Smooth muscle cell (in vitro differentiated cells): ENCODE measurements around the gene TBC1D2B. TPM values are rescaled to one million over a fixed set of nuclear protein-coding genes. Genes with fewer than 3 reads are reported as not detected.

Source experiments
- DNase-seq: peaks from one replicate; lab custom pipeline; 2025; ENCODE audit not compliant: unreplicated experiment; lab: John Stamatoyannopoulos, UW
- H2AFZ ChIP-seq: fragments of 200-600 bp; sonication (generic); 2 replicates; pipeline ENCODE4 v1.6.0; 2016; ENCODE audit warnings: antibody characterized with exemption, low read depth, mild to moderate bottlenecking
- H3F3A ChIP-seq: fragments of 200-600 bp; sonication (generic); 2 replicates; pipeline ENCODE4 v1.6.0; 2017; ENCODE audit warnings: antibody characterized with exemption, low read depth
- H3K27ac ChIP-seq: fragments of 200-600 bp; sonication (generic); 2 replicates; pipeline ENCODE4 v1.5.1; 2016; ENCODE audit warnings: low read depth, mild to moderate bottlenecking
- H3K27me3 ChIP-seq: fragments of 200-600 bp; sonication (generic); 2 replicates; pipeline ENCODE4 v1.6.1; 2016; ENCODE audit warnings: low read depth, mild to moderate bottlenecking
- H3K36me3 ChIP-seq: fragments of 200-600 bp; sonication (generic); 2 replicates; pipeline ENCODE4 v1.5.1; 2016; ENCODE audit warnings: low read depth
- H3K4me1 ChIP-seq: fragments of 200-600 bp; sonication (generic); 2 replicates; pipeline ENCODE4 v1.5.1; 2016; ENCODE audit warnings: low read depth
- H3K4me2 ChIP-seq: fragments of 200-600 bp; sonication (generic); 2 replicates; pipeline ENCODE4 v1.6.0; 2016; ENCODE audit warnings: mild to moderate bottlenecking
- H3K4me3 ChIP-seq: fragments of 200-600 bp; sonication (generic); 2 replicates; pipeline ENCODE4 v1.5.1; 2016; ENCODE audit warnings: mild to moderate bottlenecking
- H3K79me2 ChIP-seq: fragments of 200-600 bp; sonication (generic); 2 replicates; pipeline ENCODE4 v1.6.0; 2016; ENCODE audit warnings: low read depth, mild to moderate bottlenecking
- H3K9ac ChIP-seq: fragments of 200-600 bp; sonication (generic); 2 replicates; pipeline ENCODE4 v1.6.0; 2016; ENCODE audit warnings: low read depth
- H3K9me3 ChIP-seq: fragments of 200-600 bp; sonication (generic); replicated peaks from 2 replicates; pipeline ENCODE4 v1.5.1; 2016; ENCODE audit warnings: low read depth
- H4K20me1 ChIP-seq: fragments of 200-600 bp; sonication (generic); 2 replicates; pipeline ENCODE4 v1.6.0; 2016; ENCODE audit warnings: low read depth
- CTCF ChIP-seq: fragments of 200-600 bp; sonication (generic); IDR thresholded peaks from 2 replicates; pipeline ENCODE4 v1.5.1; 2017; ENCODE audit warnings: borderline replicate concordance, mild to moderate bottlenecking, antibody characterized with exemption; ENCODE audit not compliant: insufficient read depth, poor library complexity, severe bottlenecking
- WGBS: methylation state at CpG from one replicate; pipeline ENCODE4 v1.1.7; 2016; ENCODE audit warnings: low lambda C conversion rate; 5-methylcytosine and 5-hydroxymethylcytosine counted together
- polyA plus RNA-seq: library from polyadenylated mRNA; unstranded; fragments of >200 nt; fragmentation: Nextera tagmentation; extraction: Ambion mirVana; gene quantifications from 2 replicates; pipeline ENCODE4 v1.2.1, GENCODE V29; 2016
- total RNA-seq: library from RNA; depleted of rRNA; stranded (reverse); fragments of >200 nt; gene quantifications from 2 replicates; pipeline ENCODE4 v1.2.3, GENCODE V29; 2014

TBC1D2B gene
- total and polyA plus RNA-seq, 2 experiments from 2014 or later: 14.2 to 19.4 TPM

DNA sequence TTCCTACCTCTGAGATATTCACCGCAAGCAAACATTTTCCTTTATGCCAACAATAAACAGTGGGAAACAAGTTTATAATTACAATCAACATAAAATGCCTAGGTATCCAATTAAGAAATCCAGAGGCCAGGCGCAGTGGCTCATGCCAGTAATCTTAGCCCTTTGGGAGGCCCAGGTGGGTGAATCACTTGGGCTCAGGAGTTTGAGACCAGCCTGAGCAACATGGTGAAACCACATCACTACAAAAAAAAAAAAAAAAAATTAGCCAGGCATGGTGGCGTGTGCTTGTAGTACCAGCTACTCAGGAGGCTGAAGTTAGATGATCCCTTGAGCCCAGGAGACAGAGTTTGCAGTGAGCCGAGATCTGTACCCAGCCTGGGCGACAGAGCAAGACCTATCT is 17.3 kb downstream of the TBC1D2B start:
- no peak overlapping the region for H3K9ac ChIP-seq
- H3K9me3 ChIP-seq: no peaks in the 10 kb centered on the region
- H3F3A ChIP-seq: peaks cover 13% of the 10 kb centered on the region
- H3K27ac ChIP-seq: no peak overlapping the region
- H3K4me2 ChIP-seq: no peak overlapping the region
- no peaks in the 10 kb centered on the region for H3K36me3 ChIP-seq
- peaks cover 98% of the 10 kb centered on the region for H4K20me1 ChIP-seq
- no peak for TF ChIP-seq CTCF
- H3K4me3 ChIP-seq: no peak overlapping the region
- H3K27me3 ChIP-seq: no peaks in the 10 kb centered on the region
- DNase-seq: no peak
- WGBS: 94% methylated on average over 5 of the region's 5 CpGs
- peaks cover 18% of the 10 kb centered on the region for H3K4me1 ChIP-seq
- peaks cover 82% of the 10 kb centered on the region for H3K79me2 ChIP-seq
- no peak overlapping the region for H2AFZ ChIP-seq

- no peaks in the 10 kb centered on the region for H3K9me3 ChIP-seq
- H3K4me3 ChIP-seq: no peak overlapping the region
- H3K4me1 ChIP-seq: peaks cover 11% of the 10 kb centered on the region
- no peak for TF ChIP-seq CTCF
- H3K27ac ChIP-seq: no peak overlapping the region
- WGBS: 87% methylated on average over 3 of the region's 3 CpGs
- H4K20me1 ChIP-seq: peaks cover 98% of the 10 kb centered on the region
- no peaks in the 10 kb centered on the region for H3K36me3 ChIP-seq
- no peak overlapping the region for H2AFZ ChIP-seq
- no peak overlapping the region for H3K9ac ChIP-seq
- peaks cover 91% of the 10 kb centered on the region for H3K79me2 ChIP-seq
- H3K27me3 ChIP-seq: no peaks in the 10 kb centered on the region
- peaks cover 5% of the 10 kb centered on the region for H3F3A ChIP-seq
- H3K4me2 ChIP-seq: no peak overlapping the region
- DNase-seq: no peak
Observed at GRCh38 chr15:78059110-78059839, 18.2 kb downstream of the TBC1D2B start.

DNA sequence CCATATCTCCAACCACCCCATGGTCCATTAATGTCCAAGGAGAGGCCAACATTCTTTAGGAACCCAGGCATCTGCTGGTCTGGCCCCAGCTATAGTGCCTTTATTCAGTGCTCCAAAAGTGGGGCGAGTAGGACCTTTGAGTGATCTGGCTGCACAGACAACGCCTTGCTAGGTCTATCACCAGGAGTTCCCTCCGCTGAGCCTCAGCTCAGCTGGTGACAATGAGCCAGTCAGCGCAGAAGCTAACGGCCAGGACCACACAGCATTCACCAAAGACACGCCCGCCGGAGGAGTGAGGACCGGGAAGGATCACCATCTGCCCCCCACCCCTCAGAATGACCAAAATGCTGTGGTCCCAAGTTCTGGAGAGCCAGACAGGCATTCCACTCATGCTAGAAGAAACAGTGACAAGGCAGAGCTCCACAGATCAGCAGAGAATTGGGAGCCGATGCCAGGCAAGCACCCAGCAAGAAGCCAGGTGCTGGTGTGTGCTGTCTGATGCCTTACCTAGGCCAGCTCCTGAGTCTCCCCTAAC is 19.0 kb downstream of the TBC1D2B start:
- DNase-seq: no peak
- Histone ChIP-seq H3K36me3 (no peaks in the 10 kb centered on the region), H3K27me3 (no peaks in the 10 kb centered on the region), H3K9me3 (no peaks in the 10 kb centered on the region), H3K4me2 (no peak overlapping the region), H3K79me2 (peaks cover 87% of the 10 kb centered on the region), H3K4me3 (no peak overlapping the region), H3F3A (no peaks in the 10 kb centered on the region), H3K27ac (no peak overlapping the region), H3K9ac (no peak overlapping the region), H4K20me1 (peaks cover 98% of the 10 kb centered on the region), H2AFZ (no peak overlapping the region), H3K4me1 (peaks cover 11% of the 10 kb centered on the region)
- 95% methylated on average over 10 of the region's 10 CpGs for WGBS
- TF ChIP-seq CTCF: no peak

DNA sequence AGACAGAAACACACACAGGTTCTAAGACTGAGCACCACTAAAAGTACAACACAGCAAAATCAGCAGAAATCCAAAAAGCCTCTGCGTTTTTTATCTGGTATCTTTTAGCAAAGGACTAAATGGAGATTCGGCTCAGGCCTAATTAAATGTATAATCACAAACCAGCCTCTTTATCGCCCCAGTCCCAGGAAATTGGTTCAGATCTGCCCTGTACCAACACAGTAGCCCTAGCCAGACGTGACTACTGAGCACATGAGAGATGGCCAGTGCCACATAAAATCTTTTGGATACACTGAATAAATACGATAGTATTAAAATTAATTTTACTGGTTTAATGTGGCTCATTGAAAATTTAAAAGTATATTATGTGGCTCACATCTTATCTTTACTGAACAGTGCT is 19.7 kb downstream of the TBC1D2B start:
- H2AFZ ChIP-seq: no peak overlapping the region
- H3K36me3 ChIP-seq: no peaks in the 10 kb centered on the region
- H3K27me3 ChIP-seq: no peaks in the 10 kb centered on the region
- H3K4me2 ChIP-seq: no peak overlapping the region
- no peaks in the 10 kb centered on the region for H3K9me3 ChIP-seq
- peaks cover 92% of the 10 kb centered on the region for H4K20me1 ChIP-seq
- peaks cover 81% of the 10 kb centered on the region for H3K79me2 ChIP-seq
- no peak overlapping the region for H3K9ac ChIP-seq
- no peak for TF ChIP-seq CTCF
- no peak for DNase-seq
- 82% methylated on average over 5 of the region's 5 CpGs for WGBS
- no peak overlapping the region for H3K4me3 ChIP-seq
- H3F3A ChIP-seq: no peaks in the 10 kb centered on the region
- H3K27ac ChIP-seq: peak overlapping the region; percentile 26
- H3K4me1 ChIP-seq: peaks cover 11% of the 10 kb centered on the region
